ENCODE results near the gene DACT3. TPM values are rescaled to one million over a fixed set of nuclear protein-coding genes. Genes with fewer than 3 reads are reported as not detected.

Gene DACT3
- total RNA-seq, 1 donor = 5.2 TPM

DNA sequence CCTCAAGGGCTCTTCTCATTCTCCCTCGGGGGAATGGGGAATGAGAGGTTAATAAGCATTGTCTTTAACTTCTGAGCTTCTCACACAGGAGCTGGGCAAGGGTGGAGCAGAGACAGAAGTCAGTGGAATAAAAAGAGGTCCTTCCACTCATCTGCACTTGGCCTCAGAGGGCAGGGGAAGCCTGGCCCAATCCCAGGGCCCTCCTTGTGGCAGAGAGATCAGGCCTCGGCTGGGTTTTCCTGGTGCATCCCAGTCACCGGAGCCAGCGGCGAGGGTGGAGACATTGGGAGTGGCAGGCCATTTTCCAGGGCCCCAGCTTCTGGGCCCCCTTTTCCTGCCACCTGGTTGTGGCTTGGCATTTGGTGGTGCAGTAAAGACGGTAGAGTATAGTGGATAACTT is 49.2 kb downstream of the DACT3 start:
- no peak for TF ChIP-seq CTCF (IDR thresholded peaks at IDR 0.05; ENCODE audit: insufficient read depth, low read depth, low read length)
- no peak for DNase-seq (ENCODE audit: low read depth)

DNA sequence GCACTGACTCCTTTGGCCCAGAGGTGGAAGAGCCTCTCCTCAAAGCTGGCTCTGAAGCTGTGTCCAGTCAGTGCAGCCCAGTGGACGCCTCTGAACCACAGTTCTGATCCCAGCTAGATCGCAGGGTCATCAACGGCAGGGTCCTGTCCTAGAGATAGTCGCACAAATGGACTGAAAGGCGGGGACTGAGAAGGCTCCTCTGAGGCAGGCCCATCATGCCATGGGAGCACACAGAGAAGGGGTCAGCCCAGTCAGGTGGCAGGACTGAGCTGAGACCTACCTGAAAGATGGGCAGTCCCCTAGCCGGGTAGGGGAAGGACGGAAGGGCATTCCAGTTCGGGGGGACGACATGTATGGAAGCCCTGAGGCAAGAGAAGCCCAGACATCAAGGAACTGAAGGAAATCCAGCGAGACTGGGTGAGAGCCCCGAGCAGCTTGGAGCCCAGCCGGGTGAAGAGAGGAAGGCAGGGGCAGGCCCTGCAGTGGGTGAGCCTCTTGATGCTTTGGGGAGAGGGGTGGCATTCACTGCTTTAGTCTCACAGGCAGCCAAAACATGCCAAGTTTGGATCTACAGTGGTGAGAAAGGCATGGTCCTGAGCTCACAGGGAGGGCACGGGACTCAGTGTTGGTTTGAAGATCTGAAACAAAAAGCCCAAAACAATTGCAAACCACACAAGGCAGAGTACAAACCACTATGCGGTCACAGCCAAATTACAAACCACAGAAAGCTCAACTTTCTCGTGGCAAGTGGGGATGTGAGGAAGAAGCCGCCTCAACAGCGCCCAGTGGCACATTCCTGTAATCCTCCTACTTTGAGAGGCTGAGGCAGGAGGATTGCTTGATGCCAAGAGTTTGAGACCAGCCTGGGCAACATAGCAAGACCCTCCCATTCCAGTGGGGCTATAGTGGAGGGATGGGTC is 49.9 kb downstream of the DACT3 start:
- no peak for DNase-seq (ENCODE audit: low read depth)
- no peak overlapping the region for H3K4me3 ChIP-seq (ENCODE audit: low read depth, low read length)
- no peak for TF ChIP-seq CTCF (IDR thresholded peaks at IDR 0.05; ENCODE audit: insufficient read depth, low read depth, low read length)

More for the DNA sequence above, 49.2 kb downstream of the DACT3 start:
- no peak overlapping the region for H3K4me3 ChIP-seq (ENCODE audit: low read depth, low read length)

GRCh38 chr19:46610413-46610775 is 50.6 kb downstream of the DACT3 start:
- H3K4me3 ChIP-seq (ENCODE audit: low read depth, low read length) = no peak overlapping the region
- no peak for TF ChIP-seq CTCF (IDR thresholded peaks at IDR 0.05; ENCODE audit: insufficient read depth, low read depth, low read length)
- no peak for DNase-seq (ENCODE audit: low read depth)

DNA sequence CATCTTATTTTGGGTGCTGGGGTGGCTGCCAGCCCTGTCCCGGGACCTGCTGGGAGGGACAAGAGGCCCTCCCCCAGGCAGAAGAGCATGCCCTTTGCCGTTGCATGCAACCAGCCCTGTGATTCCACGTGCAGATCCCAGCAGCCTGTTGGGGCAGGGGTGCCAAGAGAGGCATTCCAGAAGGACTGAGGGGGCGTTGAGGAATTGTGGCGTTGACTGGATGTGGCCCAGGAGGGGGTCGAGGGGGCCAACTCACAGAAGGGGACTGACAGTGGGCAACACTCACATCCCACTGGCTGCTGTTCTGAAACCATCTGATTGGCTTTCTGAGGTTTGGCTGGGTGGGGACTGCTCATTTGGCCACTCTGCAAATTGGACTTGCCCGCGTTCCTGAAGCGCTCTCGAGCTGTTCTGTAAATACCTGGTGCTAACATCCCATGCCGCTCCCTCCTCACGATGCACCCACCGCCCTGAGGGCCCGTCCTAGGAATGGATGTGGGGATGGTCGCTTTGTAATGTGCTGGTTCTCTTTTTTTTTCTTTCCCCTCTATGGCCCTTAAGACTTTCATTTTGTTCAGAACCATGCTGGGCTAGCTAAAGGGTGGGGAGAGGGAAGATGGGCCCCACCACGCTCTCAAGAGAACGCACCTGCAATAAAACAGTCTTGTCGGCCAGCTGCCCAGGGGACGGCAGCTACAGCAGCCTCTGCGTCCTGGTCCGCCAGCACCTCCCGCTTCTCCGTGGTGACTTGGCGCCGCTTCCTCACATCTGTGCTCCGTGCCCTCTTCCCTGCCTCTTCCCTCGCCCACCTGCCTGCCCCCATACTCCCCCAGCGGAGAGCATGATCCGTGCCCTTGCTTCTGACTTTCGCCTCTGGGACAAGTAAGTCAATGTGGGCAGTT is 51.2 kb downstream of the DACT3 start:
- no peak for DNase-seq (ENCODE audit: low read depth)
- no peak for TF ChIP-seq CTCF (IDR thresholded peaks at IDR 0.05; ENCODE audit: insufficient read depth, low read depth, low read length)
- no peak overlapping the region for H3K4me3 ChIP-seq (ENCODE audit: low read depth, low read length)

DNA sequence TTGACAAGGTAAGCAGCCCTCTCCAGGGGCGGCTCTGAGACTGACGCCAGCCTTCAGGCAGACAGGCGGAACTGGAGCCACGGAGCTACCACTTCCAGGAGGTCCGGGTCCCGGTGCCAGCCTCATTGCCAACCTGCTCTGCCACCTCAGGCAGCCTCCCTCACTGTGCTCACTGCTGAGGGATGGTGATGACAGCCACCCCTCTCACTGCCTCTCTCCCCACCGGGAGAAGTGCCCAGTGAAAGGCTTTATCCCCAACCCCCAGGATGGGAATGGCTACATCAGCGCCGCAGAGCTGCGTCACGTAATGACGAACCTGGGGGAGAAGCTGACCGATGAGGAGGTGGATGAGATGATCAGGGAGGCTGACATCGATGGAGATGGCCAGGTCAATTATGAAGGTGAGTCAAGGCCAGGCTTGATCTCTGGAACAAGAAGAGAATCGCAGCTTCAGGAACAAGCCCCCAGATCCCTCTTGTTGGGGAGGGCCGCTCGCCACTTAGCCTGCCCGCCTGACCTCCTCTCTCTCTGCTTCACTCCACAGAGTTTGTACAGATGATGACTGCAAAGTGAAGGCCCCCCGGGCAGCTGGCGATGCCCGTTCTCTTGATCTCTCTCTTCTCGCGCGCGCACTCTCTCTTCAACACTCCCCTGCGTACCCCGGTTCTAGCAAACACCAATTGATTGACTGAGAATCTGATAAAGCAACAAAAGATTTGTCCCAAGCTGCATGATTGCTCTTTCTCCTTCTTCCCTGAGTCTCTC is 52.2 kb downstream of the DACT3 start:
- TF ChIP-seq CTCF (IDR thresholded peaks at IDR 0.05; ENCODE audit: insufficient read depth, low read depth, low read length) = no peak
- DNase-seq (ENCODE audit: low read depth) = no peak
- no peak overlapping the region for H3K4me3 ChIP-seq (ENCODE audit: low read depth, low read length)

DNA sequence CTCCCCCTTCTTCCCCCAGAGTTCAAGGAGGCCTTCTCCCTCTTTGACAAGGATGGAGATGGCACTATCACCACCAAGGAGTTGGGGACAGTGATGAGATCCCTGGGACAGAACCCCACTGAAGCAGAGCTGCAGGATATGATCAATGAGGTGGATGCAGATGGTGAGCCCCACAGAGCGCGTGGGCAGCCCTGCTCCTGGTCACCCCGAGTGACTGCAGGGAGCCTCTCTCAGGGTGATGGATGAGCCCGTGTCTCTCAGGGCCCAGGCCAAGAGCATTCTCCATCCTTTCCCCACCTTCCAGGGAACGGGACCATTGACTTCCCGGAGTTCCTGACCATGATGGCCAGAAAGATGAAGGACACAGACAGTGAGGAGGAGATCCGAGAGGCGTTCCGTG is 52.8 kb downstream of the DACT3 start:
- no peak overlapping the region for H3K4me3 ChIP-seq (ENCODE audit: low read depth, low read length)
- TF ChIP-seq CTCF (IDR thresholded peaks at IDR 0.05; ENCODE audit: insufficient read depth, low read depth, low read length) = no peak
- DNase-seq (ENCODE audit: low read depth) = no peak

Measured in fibroblast of villous mesenchyme (primary cell).